ENCODE data around the gene SPTBN5. TPM values are rescaled to one million over a fixed set of nuclear protein-coding genes. Genes with fewer than 3 reads are reported as not detected.

The SPTBN5 gene
- total RNA-seq, 1 donor from 2014 or later = 2.5 TPM

DNA sequence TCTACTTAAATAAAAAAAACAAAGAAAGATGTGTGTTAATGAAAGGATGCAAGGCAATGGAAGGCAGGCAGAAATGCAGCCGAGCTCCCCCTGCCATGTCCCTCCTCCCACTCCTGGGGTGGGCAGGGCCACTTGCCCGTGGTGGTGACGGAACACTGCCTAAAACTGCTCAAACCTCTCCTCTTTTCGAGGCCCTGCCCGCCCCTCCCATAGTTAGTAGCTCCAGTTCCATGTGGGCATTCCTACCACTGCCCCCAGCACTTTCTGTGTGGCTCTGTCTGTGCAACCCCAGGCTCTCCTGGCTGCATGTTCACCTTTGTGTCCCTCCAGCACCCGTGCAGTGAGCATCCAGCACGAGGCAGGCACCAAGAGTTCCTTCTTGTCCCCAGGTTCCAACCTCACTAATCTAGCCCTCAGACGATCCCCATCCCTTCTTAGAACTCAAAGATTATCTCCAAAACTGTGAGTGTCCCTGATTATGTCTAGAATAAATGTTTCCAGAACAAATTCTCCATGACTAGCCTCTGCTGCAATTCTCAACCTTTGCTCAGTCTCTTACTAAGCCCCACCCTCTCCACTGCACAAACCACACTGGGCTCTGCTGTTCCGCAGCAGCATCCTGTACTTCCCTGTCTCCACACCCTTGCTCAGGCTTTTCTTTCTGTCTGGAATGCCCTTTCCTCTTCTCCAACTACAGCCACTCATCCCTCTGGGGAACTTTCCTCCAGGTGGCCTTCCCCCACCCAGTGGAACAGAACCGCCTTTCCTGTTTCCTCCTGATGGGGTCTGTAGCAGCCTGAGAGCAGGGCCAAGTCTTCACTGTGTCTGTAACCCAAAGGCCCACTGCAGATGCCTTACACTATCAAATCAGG lies 32.6 kb upstream of the SPTBN5 start:
- DNase-seq (ENCODE audit: low read depth) = no peak

GRCh38 chr15:41925086-41925608 lies 31.3 kb upstream of the SPTBN5 start:
- DNase-seq (ENCODE audit: low read depth) = no peak

DNA sequence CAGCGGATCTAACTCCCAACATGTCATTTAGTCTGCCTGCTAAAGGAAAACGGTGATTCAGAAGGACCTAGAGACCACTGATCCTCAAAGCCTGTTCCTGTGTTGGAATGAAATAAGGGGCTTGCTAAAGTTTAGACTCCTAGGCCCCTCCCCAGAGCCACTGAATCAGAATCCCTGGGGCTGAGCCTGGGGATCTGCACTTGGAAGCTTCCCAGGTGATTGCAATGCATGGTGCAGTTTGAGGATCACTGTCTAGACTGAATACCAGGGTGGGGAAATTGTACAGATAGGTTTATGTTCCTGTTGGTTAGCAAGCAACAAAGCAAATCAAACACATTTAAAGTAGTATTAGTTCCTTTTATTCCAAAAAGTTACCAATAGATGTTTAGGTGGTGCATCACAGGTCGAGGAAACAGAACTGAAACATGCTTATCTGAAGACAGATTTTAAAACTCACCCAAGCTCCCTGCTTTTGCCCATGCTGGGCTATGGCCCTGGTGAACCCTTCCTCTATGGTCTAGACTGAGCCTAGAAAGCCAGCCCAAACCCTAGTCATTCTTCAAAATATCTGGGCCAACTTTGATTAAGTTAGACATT lies 29.6 kb upstream of the SPTBN5 start:
- DNase-seq (ENCODE audit: low read depth) = no peak

- peak; percentile 72 for DNase-seq (ENCODE audit: low read depth)
Measured at GRCh38 chr15:41922353-41922752, 28.5 kb upstream of the SPTBN5 start.

DNA sequence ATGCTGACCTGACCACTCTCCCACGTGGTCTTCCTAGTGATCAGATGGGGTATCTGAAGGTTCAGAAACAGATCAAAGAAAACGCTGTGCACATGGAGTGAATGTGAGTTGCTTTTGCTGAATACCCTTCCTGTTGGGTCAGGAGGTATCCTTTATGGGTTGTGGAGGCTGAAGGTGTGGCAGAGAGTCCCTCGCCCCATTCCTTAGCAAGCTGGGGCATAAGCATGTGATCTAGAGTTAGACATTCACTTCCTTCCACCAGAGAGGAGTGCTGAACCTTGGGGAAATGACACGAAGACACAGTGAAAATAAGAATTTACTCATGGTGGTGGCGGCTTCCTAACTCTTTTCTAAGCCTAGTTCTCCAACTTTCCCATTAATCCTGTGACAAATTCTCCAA lies 27.8 kb upstream of the SPTBN5 start:
- DNase-seq (ENCODE audit: low read depth) = no peak

DNA sequence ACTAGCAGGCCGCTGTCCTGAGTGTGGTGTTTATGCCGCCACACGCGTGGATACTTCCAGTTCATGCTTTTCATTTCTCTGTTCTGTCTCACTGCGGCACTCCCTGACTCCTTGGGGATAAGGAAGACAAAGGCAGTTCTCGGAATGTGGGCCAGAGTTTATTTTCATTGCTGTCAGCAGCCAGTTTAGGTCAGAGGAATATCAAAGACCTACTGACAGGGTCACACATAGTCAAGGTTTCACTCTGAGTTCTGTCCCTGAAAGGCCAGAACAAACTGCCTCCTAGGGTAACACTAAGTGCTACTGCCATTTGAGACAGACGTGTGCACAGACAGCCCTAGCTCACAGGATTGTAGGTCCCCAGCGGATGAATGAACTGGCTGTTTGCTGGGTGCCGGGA lies 27.3 kb upstream of the SPTBN5 start:
- DNase-seq (ENCODE audit: low read depth) = no peak

GRCh38 chr15:41919954-41920538 lies 26.2 kb upstream of the SPTBN5 start:
- DNase-seq (ENCODE audit: low read depth) = no peak

GRCh38 chr15:41919201-41919820 lies 25.5 kb upstream of the SPTBN5 start:
- no peak for DNase-seq (ENCODE audit: low read depth)

- no peak for DNase-seq (ENCODE audit: low read depth)
Measured at GRCh38 chr15:41918506-41919126, 24.8 kb upstream of the SPTBN5 start.

- DNase-seq (ENCODE audit: low read depth) = peak; percentile 49
Measured at GRCh38 chr15:41917767-41918430, 24.0 kb upstream of the SPTBN5 start.

GRCh38 chr15:41915255-41915994 lies 21.6 kb upstream of the SPTBN5 start:
- DNase-seq (ENCODE audit: low read depth) = no peak

GRCh38 chr15:41914411-41914810 lies 20.6 kb upstream of the SPTBN5 start:
- no peak for DNase-seq (ENCODE audit: low read depth)

GRCh38 chr15:41913256-41913655 lies 19.4 kb upstream of the SPTBN5 start:
- no peak for DNase-seq (ENCODE audit: low read depth)

DNA sequence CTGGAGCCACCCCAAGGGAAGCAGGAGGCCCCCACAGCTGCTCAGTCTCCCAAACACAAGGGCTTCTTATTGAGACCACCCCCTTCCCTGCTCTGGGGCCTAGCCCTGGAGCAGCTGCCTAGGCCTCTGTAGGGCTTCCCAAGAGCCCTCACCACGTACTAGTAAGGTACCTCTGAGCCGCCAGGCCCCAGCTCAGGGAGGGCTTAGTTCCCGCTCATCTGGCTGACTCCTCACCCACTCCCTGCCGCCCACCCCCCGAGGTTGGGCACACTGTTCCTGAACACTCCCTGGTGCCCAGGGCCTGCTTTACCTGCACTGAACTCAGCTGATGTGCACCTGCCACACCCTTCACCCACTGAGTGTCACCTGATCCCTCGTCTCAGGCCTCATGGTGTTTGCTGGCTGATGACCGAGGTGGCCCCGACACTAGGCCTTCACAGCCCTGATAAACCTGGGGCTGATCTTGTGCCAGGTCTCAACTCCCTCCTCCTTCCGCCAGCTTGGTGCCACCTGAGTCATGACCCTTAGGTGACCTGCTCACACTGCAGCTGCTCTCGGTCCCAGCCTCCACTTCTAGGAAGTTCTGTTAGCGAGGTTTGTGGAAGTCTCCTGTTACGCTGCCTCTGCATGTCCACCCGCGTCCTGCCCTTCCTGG lies 18.0 kb upstream of the SPTBN5 start:
- DNase-seq (ENCODE audit: low read depth) = no peak

GRCh38 chr15:41908736-41909461 lies 15.0 kb upstream of the SPTBN5 start:
- no peak for DNase-seq (ENCODE audit: low read depth)

- DNase-seq (ENCODE audit: low read depth) = no peak
Measured at GRCh38 chr15:41907141-41907540, 13.3 kb upstream of the SPTBN5 start.

- no peak for DNase-seq (ENCODE audit: low read depth)
Measured at GRCh38 chr15:41906608-41907007, 12.8 kb upstream of the SPTBN5 start.

GRCh38 chr15:41905036-41905793 lies 11.4 kb upstream of the SPTBN5 start:
- DNase-seq (ENCODE audit: low read depth) = no peak

All from renal cortical epithelial cell (primary cell).